GM04503 (cell line): ENCODE results near the gene BRINP2.

Source experiments
- DNase-seq: peaks from one replicate; pipeline ENCODE4 v3.0.0-alpha.2; 2012; ENCODE audit warnings: low read depth

Gene BRINP2

GRCh38 chr1:177275736-177276135, 105.0 kb downstream of the BRINP2 start:
- no peak for DNase-seq

GRCh38 chr1:177278626-177279390, 108.0 kb downstream of the BRINP2 start:
- DNase-seq: no peak

- no peak for DNase-seq
Observed at GRCh38 chr1:177281901-177282300, 111.1 kb downstream of the BRINP2 start.

GRCh38 chr1:177282976-177283375, 112.2 kb downstream of the BRINP2 start:
- no peak for DNase-seq

- no peak for DNase-seq
Observed at GRCh38 chr1:177283380-177283779, 112.6 kb downstream of the BRINP2 start.

GRCh38 chr1:177286396-177286795, 115.6 kb downstream of the BRINP2 start:
- DNase-seq: no peak

- no peak for DNase-seq
Observed at GRCh38 chr1:177287270-177287669, 116.5 kb downstream of the BRINP2 start.

- no peak for DNase-seq
Observed at GRCh38 chr1:177287994-177288393, 117.2 kb downstream of the BRINP2 start.

- DNase-seq: no peak
Observed at GRCh38 chr1:177289532-177289931, 118.8 kb downstream of the BRINP2 start.

GRCh38 chr1:177300431-177300830, 129.7 kb downstream of the BRINP2 start:
- no peak for DNase-seq

- no peak for DNase-seq
Observed at GRCh38 chr1:177301425-177302124, 130.8 kb downstream of the BRINP2 start.

- no peak for DNase-seq
Observed at GRCh38 chr1:177302357-177303044, 131.7 kb downstream of the BRINP2 start.

GRCh38 chr1:177305040-177306018, 134.6 kb downstream of the BRINP2 start:
- DNase-seq: no peak

GRCh38 chr1:177306019-177306415, 135.3 kb downstream of the BRINP2 start:
- DNase-seq: no peak

GRCh38 chr1:177306981-177307380, 136.2 kb downstream of the BRINP2 start:
- DNase-seq: no peak

- no peak for DNase-seq
Observed at GRCh38 chr1:177307771-177308170, 137.0 kb downstream of the BRINP2 start.

- no peak for DNase-seq
Observed at GRCh38 chr1:177309880-177310279, 139.1 kb downstream of the BRINP2 start.

GRCh38 chr1:177310326-177310725, 139.6 kb downstream of the BRINP2 start:
- no peak for DNase-seq

GRCh38 chr1:177311111-177311510, 140.4 kb downstream of the BRINP2 start:
- no peak for DNase-seq

GRCh38 chr1:177311586-177311985, 140.8 kb downstream of the BRINP2 start:
- no peak for DNase-seq

GRCh38 chr1:177315261-177315660, 144.5 kb downstream of the BRINP2 start:
- no peak for DNase-seq

GRCh38 chr1:177315761-177316160, 145.0 kb downstream of the BRINP2 start:
- no peak for DNase-seq
